Activated naive CD4-positive, alpha-beta T cell treated with Interleukin-2 at 50 U/mL for 16 hours (primary cell): ENCODE data around the gene GMPS.
"Not testable (repeated sequence)": the region's sequence is repeated elsewhere in the genome, so short reads cannot be mapped to it uniquely, and the experiment has no call there.

Source experiments
- DNase-seq: peaks from one replicate; pipeline ENCODE4 v3.0.0-alpha.2; 2020

Gene GMPS

GRCh38 chr3:155872904-155873646, 2.6 kb downstream of the GMPS start:
- DNase-seq: no peak

- DNase-seq: no peak
These were observed 5.6 kb downstream of the GMPS start for GRCh38 chr3:155876037-155876436.

- no peak for DNase-seq
These were observed 6.1 kb downstream of the GMPS start for GRCh38 chr3:155876503-155876902.

GRCh38 chr3:155880286-155880685, 9.8 kb downstream of the GMPS start:
- no peak for DNase-seq

GRCh38 chr3:155884292-155884691, 13.8 kb downstream of the GMPS start:
- DNase-seq: no peak

GRCh38 chr3:155885292-155885691, 14.8 kb downstream of the GMPS start:
- DNase-seq: no peak

GRCh38 chr3:155886348-155886747, 15.9 kb downstream of the GMPS start:
- not testable (repeated sequence) for DNase-seq

- DNase-seq: no peak
These were observed 16.5 kb downstream of the GMPS start for GRCh38 chr3:155886915-155887314.

- no peak for DNase-seq
These were observed 18.8 kb downstream of the GMPS start for GRCh38 chr3:155889212-155889611.

GRCh38 chr3:155889952-155890351, 19.5 kb downstream of the GMPS start:
- DNase-seq: no peak

GRCh38 chr3:155890671-155891190, 20.3 kb downstream of the GMPS start:
- DNase-seq: no peak

GRCh38 chr3:155891321-155891720, 20.9 kb downstream of the GMPS start:
- DNase-seq: no peak

GRCh38 chr3:155895379-155895900, 25.0 kb downstream of the GMPS start:
- DNase-seq: no peak

- DNase-seq: no peak
These were observed 36.5 kb downstream of the GMPS start for GRCh38 chr3:155906900-155907299.

- DNase-seq: no peak
These were observed 37.6 kb downstream of the GMPS start for GRCh38 chr3:155908086-155908485.

- no peak for DNase-seq
These were observed 38.2 kb downstream of the GMPS start for GRCh38 chr3:155908605-155909004.

GRCh38 chr3:155912090-155912489, 41.6 kb downstream of the GMPS start:
- no peak for DNase-seq

GRCh38 chr3:155912579-155913190, 42.2 kb downstream of the GMPS start:
- no peak for DNase-seq

GRCh38 chr3:155917781-155918180, 47.3 kb downstream of the GMPS start:
- DNase-seq: no peak

GRCh38 chr3:155919728-155920127, 49.3 kb downstream of the GMPS start:
- no peak for DNase-seq

- no peak for DNase-seq
These were observed 51.0 kb downstream of the GMPS start for GRCh38 chr3:155921486-155921885.

- DNase-seq: no peak
These were observed 63.8 kb downstream of the GMPS start for GRCh38 chr3:155934230-155934629.

- DNase-seq: no peak
These were observed 68.0 kb downstream of the GMPS start for GRCh38 chr3:155938409-155938808.

GRCh38 chr3:155941354-155941753, 70.9 kb downstream of the GMPS start:
- no peak for DNase-seq
